Fibroblast of the conjunctiva (primary cell): ENCODE results near the gene FBXL20.
A peak's percentile ranks its signal among the peaks of the same experiment; 100 is the strongest.
"Not testable (repeated sequence)": the region's sequence is repeated elsewhere in the genome, so short reads cannot be mapped to it uniquely, and the experiment has no call there.

ENCODE experiments used
- DNase-seq: peaks from one replicate; pipeline ENCODE4 v3.0.0-alpha.2; 2010; ENCODE audit warnings: low read depth

FBXL20 gene

GRCh38 chr17:39328815-39329214 lies 72.6 kb downstream of the FBXL20 start:
- no peak for DNase-seq

GRCh38 chr17:39327109-39327508 lies 74.3 kb downstream of the FBXL20 start:
- DNase-seq, result no peak

GRCh38 chr17:39325528-39326240 lies 75.7 kb downstream of the FBXL20 start:
- DNase-seq, result no peak

- DNase-seq, result no peak
Measured at GRCh38 chr17:39318636-39319035, 82.8 kb downstream of the FBXL20 start.

GRCh38 chr17:39306509-39307212 lies 94.8 kb downstream of the FBXL20 start:
- no peak for DNase-seq

GRCh38 chr17:39305978-39306377 lies 95.4 kb downstream of the FBXL20 start:
- DNase-seq, result no peak

- no peak for DNase-seq
Measured at GRCh38 chr17:39304188-39304587, 97.2 kb downstream of the FBXL20 start.

GRCh38 chr17:39294060-39294459 lies 107.4 kb downstream of the FBXL20 start:
- no peak for DNase-seq

GRCh38 chr17:39292546-39292945 lies 108.9 kb downstream of the FBXL20 start:
- DNase-seq, result not testable (repeated sequence)

- DNase-seq, result not testable (repeated sequence)
Measured at GRCh38 chr17:39286513-39286912, 114.9 kb downstream of the FBXL20 start.

- no peak for DNase-seq
Measured at GRCh38 chr17:39284685-39285084, 116.7 kb downstream of the FBXL20 start.

GRCh38 chr17:39283896-39284295 lies 117.5 kb downstream of the FBXL20 start:
- no peak for DNase-seq

GRCh38 chr17:39283098-39283497 lies 118.3 kb downstream of the FBXL20 start:
- no peak for DNase-seq

- no peak for DNase-seq
Measured at GRCh38 chr17:39281806-39282205, 119.6 kb downstream of the FBXL20 start.

GRCh38 chr17:39278246-39278645 lies 123.2 kb downstream of the FBXL20 start:
- DNase-seq, result not testable (repeated sequence)

- no peak for DNase-seq
Measured at GRCh38 chr17:39277110-39277509, 124.3 kb downstream of the FBXL20 start.

- DNase-seq, result no peak
Measured at GRCh38 chr17:39276113-39276512, 125.3 kb downstream of the FBXL20 start.

- no peak for DNase-seq
Measured at GRCh38 chr17:39271546-39271945, 129.9 kb downstream of the FBXL20 start.

GRCh38 chr17:39270923-39271322 lies 130.5 kb downstream of the FBXL20 start:
- DNase-seq, result peak; percentile 90

- DNase-seq, result no peak
Measured at GRCh38 chr17:39264119-39264518, 137.3 kb downstream of the FBXL20 start.

GRCh38 chr17:39261286-39261685 lies 140.1 kb downstream of the FBXL20 start:
- no peak for DNase-seq

- DNase-seq, result no peak
Measured at GRCh38 chr17:39252788-39253460, 148.5 kb downstream of the FBXL20 start.

- no peak for DNase-seq
Measured at GRCh38 chr17:39251997-39252396, 149.4 kb downstream of the FBXL20 start.
